ENCODE measurements around the gene VAT1L.

Gene VAT1L

DNA sequence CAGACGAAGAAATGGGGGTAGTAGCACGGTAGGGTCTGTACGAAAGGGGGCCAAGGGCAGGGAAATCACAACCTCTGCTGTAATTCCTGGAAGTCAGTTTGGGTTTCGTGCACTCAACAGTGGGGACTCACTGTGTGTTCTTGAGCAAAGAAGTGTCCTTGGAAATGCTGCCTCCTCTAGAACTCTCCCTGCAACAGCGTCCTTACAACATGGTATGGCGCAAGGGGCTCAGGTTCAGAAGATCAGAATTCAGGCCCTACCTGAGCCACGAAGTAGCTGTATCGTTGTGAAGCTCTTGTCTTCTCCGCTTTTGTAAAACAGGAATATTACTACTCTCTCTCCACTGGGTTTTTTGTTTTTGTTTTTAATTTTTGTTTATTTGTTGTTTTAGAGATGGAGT lies 127.7 kb downstream of the VAT1L start:
- no peaks in the 10 kb centered on the region for H4K20me1 ChIP-seq (ENCODE audit: insufficient read depth, low read length)
- TF ChIP-seq EZH2 (IDR thresholded peaks at IDR 0.05; ENCODE audit: borderline replicate concordance, low read length) (no peak), CTCF (IDR thresholded peaks at IDR 0.05; ENCODE audit: low read length) (no peak)
- H3K9me3 ChIP-seq (ENCODE audit: low read length): no peaks in the 10 kb centered on the region
- no peaks in the 10 kb centered on the region for H3K4me1 ChIP-seq (ENCODE audit: insufficient read depth, low read length, severe bottlenecking)
- no peak overlapping the region for H3K27ac ChIP-seq (ENCODE audit: low read depth, low read length, poor library complexity, severe bottlenecking)
- H3K36me3 ChIP-seq (ENCODE audit: insufficient read depth, low read length): no peaks in the 10 kb centered on the region
- no peaks in the 10 kb centered on the region for H3K27me3 ChIP-seq (ENCODE audit: insufficient read depth, low read length)
- no peak overlapping the region for H3K4me2 ChIP-seq (ENCODE audit: low read length)
- H2AFZ ChIP-seq (ENCODE audit: low read length): no peak overlapping the region
- H3K9me2 ChIP-seq (ENCODE audit: low read depth, low read length): no peaks in the 10 kb centered on the region
- H3F3A ChIP-seq (ENCODE audit: insufficient read depth, low read length): no peaks in the 10 kb centered on the region
- no peak overlapping the region for H3K4me3 ChIP-seq (ENCODE audit: low read depth, low read length, poor library complexity, severe bottlenecking)
- no peak overlapping the region for H3K9ac ChIP-seq (ENCODE audit: low read length)
- no peaks in the 10 kb centered on the region for H3K79me2 ChIP-seq (ENCODE audit: insufficient read depth, low read length)

- H3K27ac ChIP-seq (ENCODE audit: low read depth, low read length, poor library complexity, severe bottlenecking): no peak overlapping the region
- no peaks in the 10 kb centered on the region for H3K9me2 ChIP-seq (ENCODE audit: low read depth, low read length)
- no peak for TF ChIP-seq EZH2 (IDR thresholded peaks at IDR 0.05; ENCODE audit: borderline replicate concordance, low read length)
- TF ChIP-seq CTCF (IDR thresholded peaks at IDR 0.05; ENCODE audit: low read length): no peak
- H3K9me3 ChIP-seq (ENCODE audit: low read length): no peaks in the 10 kb centered on the region
- H3F3A ChIP-seq (ENCODE audit: insufficient read depth, low read length): no peaks in the 10 kb centered on the region
- no peak overlapping the region for H3K4me2 ChIP-seq (ENCODE audit: low read length)
- no peaks in the 10 kb centered on the region for H3K27me3 ChIP-seq (ENCODE audit: insufficient read depth, low read length)
- H3K79me2 ChIP-seq (ENCODE audit: insufficient read depth, low read length): no peaks in the 10 kb centered on the region
- H3K4me3 ChIP-seq (ENCODE audit: low read depth, low read length, poor library complexity, severe bottlenecking): no peak overlapping the region
- no peak overlapping the region for H3K9ac ChIP-seq (ENCODE audit: low read length)
- no peaks in the 10 kb centered on the region for H3K4me1 ChIP-seq (ENCODE audit: insufficient read depth, low read length, severe bottlenecking)
- no peak overlapping the region for H2AFZ ChIP-seq (ENCODE audit: low read length)
- H4K20me1 ChIP-seq (ENCODE audit: insufficient read depth, low read length): no peaks in the 10 kb centered on the region
- no peaks in the 10 kb centered on the region for H3K36me3 ChIP-seq (ENCODE audit: insufficient read depth, low read length)
Observed at GRCh38 chr16:77917971-77918370, 129.6 kb downstream of the VAT1L start.

- Histone ChIP-seq H3K9me3 (ENCODE audit: low read length) (no peaks in the 10 kb centered on the region), H3K9ac (ENCODE audit: low read length) (no peak overlapping the region), H3K9me2 (ENCODE audit: low read depth, low read length) (no peaks in the 10 kb centered on the region), H3K79me2 (ENCODE audit: insufficient read depth, low read length) (no peaks in the 10 kb centered on the region), H3K36me3 (ENCODE audit: insufficient read depth, low read length) (no peaks in the 10 kb centered on the region), H3K4me3 (ENCODE audit: low read depth, low read length, poor library complexity, severe bottlenecking) (no peak overlapping the region), H2AFZ (ENCODE audit: low read length) (no peak overlapping the region), H3K27ac (ENCODE audit: low read depth, low read length, poor library complexity, severe bottlenecking) (no peak overlapping the region), H3K27me3 (ENCODE audit: insufficient read depth, low read length) (no peaks in the 10 kb centered on the region), H3F3A (ENCODE audit: insufficient read depth, low read length) (no peaks in the 10 kb centered on the region), H3K4me1 (ENCODE audit: insufficient read depth, low read length, severe bottlenecking) (no peaks in the 10 kb centered on the region), H4K20me1 (ENCODE audit: insufficient read depth, low read length) (no peaks in the 10 kb centered on the region), H3K4me2 (ENCODE audit: low read length) (no peak overlapping the region)
- TF ChIP-seq CTCF (IDR thresholded peaks at IDR 0.05; ENCODE audit: low read length) (no peak), EZH2 (IDR thresholded peaks at IDR 0.05; ENCODE audit: borderline replicate concordance, low read length) (no peak)
Observed at GRCh38 chr16:77918809-77919707, 130.7 kb downstream of the VAT1L start.

All from OCI-LY1 (cell line).